Tibial artery (tissue), 4 donors: ENCODE measurements around the gene FAM168A.

Experiments used
- DNase-seq, 2 donors: peaks; one replicate each; pipeline ENCODE4 v3.0.0-alpha.2; 2019
- H3K27ac ChIP-seq, 2 donors: fragments of 200-600 bp; sonication (generic) in 1 of 2; 1 replicate in 1 of 2; 2 replicates in 1 of 2; pipeline ENCODE4 v1.5.1; 2018 to 2019; ENCODE audit warnings: mild to moderate bottlenecking in 1 of 2
- H3K27me3 ChIP-seq, 2 donors: fragments of 200-600 bp; sonication (generic) in 1 of 2; one replicate each; pipeline versions ENCODE4 v1.5.1 to v1.6.0; 2016 to 2019
- H3K36me3 ChIP-seq, 3 donors: fragments of 200-600 bp; sonication (generic) in 2 of 3; one replicate each; pipeline ENCODE4 v1.5.1; 2016 to 2019; ENCODE audit warnings: mild to moderate bottlenecking in 2 of 3
- H3K4me1 ChIP-seq, 4 donors: fragments of 200-600 bp; sonication (generic) in 2 of 4; 1 replicate in 3 of 4; 2 replicates in 1 of 4; pipeline ENCODE4 v1.5.1; 2016 to 2019
- H3K4me3 ChIP-seq, 2 donors: fragments of 200-600 bp; sonication (generic) in 1 of 2; 1 replicate in 1 of 2; 2 replicates in 1 of 2; pipeline ENCODE4 v1.5.1; 2018 to 2019; ENCODE audit warnings: mild to moderate bottlenecking in 2 of 2
- H3K9me3 ChIP-seq, 3 donors: fragments of 200-600 bp; sonication (generic) in 1 of 3; one replicate each; pipeline ENCODE4 v1.5.1; 2016 to 2019
- CTCF ChIP-seq, 2 experiments: fragments of 200-600 bp in 1 of 2; fragments of 450-650 bp in 1 of 2; IDR thresholded peaks; one replicate each; pipeline ENCODE4 v1.5.1; 2017 to 2019; ENCODE audit warnings: antibody characterized with exemption in 2 of 2, mild to moderate bottlenecking in 1 of 2, moderate library complexity in 1 of 2
- intact Hi-C: fragments of 100-400 bp; cut with DNase I; formaldehyde crosslinking; loops from one replicate; pipeline ENCODE4 v1.15.0; 2023; ENCODE audit warnings: low total_unique reads

The FAM168A gene

DNA sequence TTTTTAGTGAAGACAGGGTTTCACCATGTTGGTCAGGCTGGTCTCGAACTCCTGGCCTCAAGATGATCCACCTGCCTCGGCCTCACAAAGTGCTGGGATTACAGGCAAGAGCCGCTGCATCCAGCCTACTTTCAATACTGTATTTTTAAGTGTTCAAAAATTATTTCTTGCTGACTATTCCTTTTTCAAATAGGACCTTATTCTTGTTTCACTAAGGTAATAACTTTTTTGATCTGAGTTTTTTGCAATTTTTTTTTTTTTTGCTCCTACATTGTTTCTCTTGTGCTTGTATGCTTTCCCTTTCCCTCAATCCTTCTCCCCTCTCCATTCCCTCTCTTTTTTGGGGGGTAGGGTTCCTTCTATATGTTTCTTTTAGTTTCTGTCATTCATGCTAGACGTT, 73.1 kb downstream of the FAM168A start:
- no peak for DNase-seq
- Histone ChIP-seq H3K27me3 (no peaks in the 10 kb centered on the region), H3K4me3 (no peak overlapping the region), H3K4me1 (peaks cover 0 to 22% (median 9%) of the 10 kb centered on the region in 4 donors), H3K36me3 (no peaks in the 10 kb centered on the region), H3K27ac (no peak overlapping the region), H3K9me3 (no peaks in the 10 kb centered on the region)
- intact Hi-C loops: no loop called here
- TF ChIP-seq CTCF (IDR thresholded peaks at IDR 0.05): no peak

DNA sequence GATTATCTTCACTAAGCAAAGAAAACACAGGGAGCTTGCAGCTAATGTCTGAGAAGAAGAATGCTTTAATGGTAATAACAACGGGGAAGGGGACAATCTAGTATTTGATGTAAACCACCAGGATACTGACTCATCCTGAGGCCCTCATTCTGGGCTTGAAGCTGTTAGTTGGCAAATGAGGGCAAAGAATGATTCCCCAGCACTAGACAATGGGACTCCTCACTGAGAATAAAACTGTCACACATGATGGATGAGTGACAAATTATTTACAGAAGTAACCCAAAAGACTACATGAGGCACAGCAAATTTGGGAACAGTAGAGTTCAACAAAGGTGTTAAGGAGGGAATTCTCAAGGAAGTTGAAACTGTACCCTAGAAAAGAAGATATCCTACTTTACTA, 76.3 kb downstream of the FAM168A start:
- Histone ChIP-seq H3K4me1 (no peaks in the 10 kb centered on the region), H3K27me3 (no peaks in the 10 kb centered on the region), H3K9me3 (no peaks in the 10 kb centered on the region), H3K4me3 (no peak overlapping the region), H3K36me3 (no peaks in the 10 kb centered on the region), H3K27ac (no peak overlapping the region)
- DNase-seq: no peak
- TF ChIP-seq CTCF (IDR thresholded peaks at IDR 0.05): no peak
- intact Hi-C loops: no loop called here

DNA sequence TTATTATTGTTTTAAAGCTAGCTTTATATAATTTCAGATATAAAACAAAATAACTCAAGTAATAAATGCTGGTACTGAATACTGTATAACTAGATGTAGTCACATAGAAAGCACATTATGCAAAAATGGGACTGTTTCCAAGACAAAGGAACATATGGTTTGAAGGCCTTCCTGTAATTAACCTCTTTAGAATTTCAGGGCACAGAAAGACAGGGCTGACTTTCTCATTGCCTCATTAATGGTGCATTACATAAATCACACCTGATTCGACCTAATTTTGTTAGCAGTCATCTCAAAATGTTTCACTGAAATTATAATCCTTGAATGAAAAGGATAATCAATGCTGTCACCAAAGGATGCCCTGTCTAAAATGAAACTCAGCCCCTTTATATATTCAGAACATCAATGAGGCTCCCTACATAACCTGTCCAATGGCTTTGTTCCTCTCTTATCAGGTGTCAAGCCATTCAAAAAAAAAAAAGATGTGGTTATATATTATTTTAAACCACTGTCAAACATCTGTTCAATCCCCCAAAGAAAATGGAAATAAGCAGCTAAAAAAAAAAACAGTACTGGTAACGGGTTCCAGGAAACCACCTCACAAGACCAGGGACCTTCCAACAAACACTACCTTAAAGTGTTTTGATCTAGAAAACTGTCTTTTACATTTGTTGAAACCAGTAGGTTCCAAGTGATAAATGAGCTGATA, 77.4 kb downstream of the FAM168A start:
- Histone ChIP-seq H3K27me3 (no peaks in the 10 kb centered on the region), H3K4me3 (no peak overlapping the region), H3K36me3 (no peaks in the 10 kb centered on the region), H3K4me1 (no peaks in the 10 kb centered on the region), H3K27ac (no peak overlapping the region), H3K9me3 (no peaks in the 10 kb centered on the region)
- no peak for TF ChIP-seq CTCF (IDR thresholded peaks at IDR 0.05)
- intact Hi-C loops: no loop called here
- no peak for DNase-seq

DNA sequence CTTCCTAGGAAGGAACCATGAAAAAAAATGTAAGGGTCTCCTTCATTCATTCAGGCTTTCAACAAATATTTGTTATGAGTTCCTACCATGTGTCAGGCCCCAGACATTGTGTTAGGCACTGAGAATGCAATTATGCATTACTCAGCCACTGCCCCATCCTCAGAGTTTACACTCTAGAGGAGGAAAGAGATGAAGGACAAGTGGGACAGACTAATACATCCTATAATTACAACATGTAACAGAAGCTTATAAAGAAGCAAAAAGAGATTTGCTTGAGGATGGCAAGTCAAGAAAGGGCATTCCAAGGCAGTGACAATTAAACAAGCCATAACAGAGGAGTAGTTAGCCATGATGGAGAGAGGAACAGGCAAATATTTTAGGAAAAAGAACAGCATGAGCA, 78.6 kb downstream of the FAM168A start:
- DNase-seq: no peak
- no peaks in the 10 kb centered on the region for H3K4me1 ChIP-seq
- no peak for TF ChIP-seq CTCF (IDR thresholded peaks at IDR 0.05)
- no peaks in the 10 kb centered on the region for H3K9me3 ChIP-seq
- no peak overlapping the region for H3K4me3 ChIP-seq
- intact Hi-C loops: no loop called here
- H3K27me3 ChIP-seq: no peaks in the 10 kb centered on the region
- H3K27ac ChIP-seq: no peak overlapping the region
- H3K36me3 ChIP-seq: no peaks in the 10 kb centered on the region

GRCh38 chr11:73518195-73518594, 79.7 kb downstream of the FAM168A start:
- no peaks in the 10 kb centered on the region for H3K27me3 ChIP-seq
- intact Hi-C loops: no loop called here
- no peak for TF ChIP-seq CTCF (IDR thresholded peaks at IDR 0.05)
- no peak for DNase-seq
- H3K9me3 ChIP-seq: no peaks in the 10 kb centered on the region
- H3K4me3 ChIP-seq: no peak overlapping the region
- no peak overlapping the region for H3K27ac ChIP-seq
- H3K4me1 ChIP-seq: no peaks in the 10 kb centered on the region
- H3K36me3 ChIP-seq: no peaks in the 10 kb centered on the region

DNA sequence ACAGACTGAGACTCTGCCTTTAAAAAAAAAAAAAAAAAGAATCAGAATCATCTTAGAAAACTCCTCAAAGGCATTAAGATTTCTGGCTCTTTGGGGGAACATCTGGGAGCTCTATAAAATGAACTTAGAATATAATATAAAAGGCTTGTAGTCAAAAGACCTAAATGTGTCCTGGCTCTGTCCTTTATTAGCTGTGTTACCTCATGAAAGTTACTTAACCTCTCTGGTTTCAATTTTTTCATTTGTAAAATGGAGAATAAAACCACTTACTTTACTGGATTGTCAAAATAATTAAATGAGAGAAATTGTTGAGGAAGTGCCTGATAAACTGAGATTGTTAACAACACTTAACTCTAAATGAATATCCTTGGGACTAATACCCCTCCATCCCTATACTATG, 81.8 kb downstream of the FAM168A start:
- no peak for DNase-seq
- H3K36me3 ChIP-seq: no peaks in the 10 kb centered on the region
- H3K9me3 ChIP-seq: no peaks in the 10 kb centered on the region
- intact Hi-C loops: no loop called here
- H3K4me1 ChIP-seq: no peaks in the 10 kb centered on the region
- H3K27me3 ChIP-seq: no peaks in the 10 kb centered on the region
- H3K4me3 ChIP-seq: no peak overlapping the region
- no peak for TF ChIP-seq CTCF (IDR thresholded peaks at IDR 0.05)
- H3K27ac ChIP-seq: no peak overlapping the region
